NT2/D1 (cell line): ENCODE data around the gene DNAL1.

Experiments
- DNase-seq: peaks from one replicate; pipeline ENCODE4 v3.0.0-alpha.2; 2011; ENCODE audit warnings: low read depth, low spot score
- H3K27me3 ChIP-seq: 2 replicates; pipeline ENCODE4 v1.6.0; 2011; ENCODE audit warnings: mild to moderate bottlenecking; ENCODE audit not compliant: insufficient read length, insufficient read depth
- H3K36me3 ChIP-seq: 2 replicates; pipeline ENCODE4 v1.6.1; 2011; ENCODE audit warnings: mild to moderate bottlenecking, low read length, mixed read lengths; ENCODE audit not compliant: insufficient read depth, insufficient read length
- H3K4me1 ChIP-seq: 2 replicates; pipeline ENCODE4 v1.5.1; 2011; ENCODE audit not compliant: insufficient read depth, insufficient read length
- H3K4me3 ChIP-seq: 2 replicates; pipeline ENCODE4 v1.5.1; 2011; ENCODE audit warnings: low read depth; ENCODE audit not compliant: insufficient read length
- H3K9ac ChIP-seq: 2 replicates; pipeline ENCODE4 v1.6.0; 2011; ENCODE audit warnings: low read depth; ENCODE audit not compliant: insufficient read length
- H3K9me3 ChIP-seq: 2 replicates; pipeline ENCODE4 v1.5.1; 2011; ENCODE audit warnings: mild to moderate bottlenecking, low read length; ENCODE audit not compliant: insufficient read depth
- SUZ12 ChIP-seq: IDR thresholded peaks from 2 replicates; pipeline ENCODE4 v1.6.1; 2011; ENCODE audit not compliant: insufficient read length, insufficient read depth; ENCODE audit errors: extremely low read depth
- YY1 ChIP-seq: IDR thresholded peaks from 2 replicates; pipeline ENCODE4 v1.6.1; 2011; ENCODE audit not compliant: insufficient read length, insufficient read depth
- ZNF274 ChIP-seq: IDR thresholded peaks from 2 replicates; pipeline ENCODE4 v1.6.1; 2011; ENCODE audit warnings: mild to moderate bottlenecking, low read depth, low read length

Gene DNAL1, protein sequence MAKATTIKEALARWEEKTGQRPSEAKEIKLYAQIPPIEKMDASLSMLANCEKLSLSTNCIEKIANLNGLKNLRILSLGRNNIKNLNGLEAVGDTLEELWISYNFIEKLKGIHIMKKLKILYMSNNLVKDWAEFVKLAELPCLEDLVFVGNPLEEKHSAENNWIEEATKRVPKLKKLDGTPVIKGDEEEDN

DNA sequence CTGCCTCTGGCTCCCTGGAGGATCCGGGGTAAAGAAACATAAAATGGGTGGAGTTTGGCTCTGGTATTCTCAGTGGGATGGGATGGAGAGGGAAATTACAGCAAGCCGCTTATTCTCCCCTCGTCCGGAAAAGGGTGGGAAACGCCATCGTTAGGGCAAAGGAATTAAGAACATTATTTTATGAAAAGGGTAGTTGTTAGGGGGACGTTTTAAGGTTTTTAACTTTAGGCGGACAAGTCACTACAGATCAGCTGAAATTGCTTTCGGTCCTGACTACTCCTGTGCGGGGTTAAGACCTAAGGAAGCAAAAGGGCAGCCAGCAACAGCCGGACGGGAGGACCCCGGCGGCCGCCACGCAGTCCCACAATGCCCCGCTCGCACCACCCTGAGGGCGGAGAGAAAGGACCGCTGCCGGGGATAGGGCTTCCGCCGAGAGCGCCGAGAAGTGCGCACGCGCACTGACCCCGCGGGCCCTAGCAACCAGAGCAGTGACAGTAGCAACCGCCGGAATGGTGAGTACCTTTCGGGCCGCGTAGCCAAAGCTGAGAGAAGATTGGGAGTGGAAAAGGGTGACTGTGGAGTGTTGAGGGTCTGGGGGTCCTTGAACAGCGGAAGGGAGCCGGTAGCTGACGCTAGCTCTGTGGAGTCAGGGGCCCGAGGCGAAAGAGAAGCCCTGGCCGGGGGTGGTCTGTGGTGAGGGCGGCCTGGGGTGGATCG is at the start of gene DNAL1:
DNAL1 (plus strand) TSS at position 456 of the 717 bp plus-strand sequence; CDS start at position 510, 54 bp downstream.
- Histone ChIP-seq H3K4me1 (no peaks in the 10 kb centered on the region), H3K36me3 (no peaks in the 10 kb centered on the region), H3K27me3 (no peaks in the 10 kb centered on the region), H3K9ac (peak within 1 kb of the TSS; percentile 74), H3K9me3 (no peaks in the 10 kb centered on the region), H3K4me3 (peak within 1 kb of the TSS; percentile 88)
- peak; percentile 83 for DNase-seq
- TF ChIP-seq SUZ12 (no peak), ZNF274 (no peak), YY1 (no peak)

DNA sequence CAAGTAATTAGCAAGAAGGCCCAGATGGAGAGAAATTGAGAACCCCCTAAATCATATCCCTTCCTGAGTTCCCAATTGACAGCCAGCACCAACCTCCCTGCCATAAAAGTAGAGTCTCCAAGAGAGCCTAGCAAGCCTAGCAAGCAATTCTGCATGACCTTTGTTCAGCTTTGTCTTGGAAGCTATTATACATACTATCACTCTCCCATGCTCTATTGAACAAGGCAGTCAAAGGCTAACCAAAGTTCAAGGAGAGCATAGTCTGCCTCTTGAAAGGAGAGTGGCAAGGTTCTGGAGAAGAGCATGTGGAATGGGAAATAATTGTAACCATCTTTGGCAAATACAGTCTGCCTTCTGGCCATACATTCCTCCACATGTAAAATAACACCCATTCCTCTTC is 45.3 kb upstream of the DNAL1 start:
- Histone ChIP-seq H3K9ac (no peak overlapping the region), H3K27me3 (no peaks in the 10 kb centered on the region)
- no peak for TF ChIP-seq YY1
- TF ChIP-seq ZNF274: no peak
- no peak for TF ChIP-seq SUZ12

DNA sequence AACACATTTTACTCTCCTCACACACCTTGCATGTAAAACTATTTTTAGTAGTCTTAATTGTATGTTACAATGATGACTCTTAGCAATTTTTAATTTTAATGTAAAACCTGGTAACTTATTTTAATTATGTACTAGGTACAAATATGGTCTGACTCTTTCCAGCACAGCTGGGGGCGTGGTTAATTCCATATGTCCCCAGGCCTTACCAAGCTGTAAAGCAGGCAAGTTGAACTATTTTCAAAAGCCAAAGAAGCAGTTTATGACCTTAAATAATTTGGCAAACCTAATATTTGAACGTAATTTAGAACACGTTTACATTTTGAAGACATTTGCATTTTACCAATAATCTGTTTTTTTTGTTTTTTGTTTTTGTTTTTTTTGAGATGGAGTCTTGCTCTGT is 41.8 kb upstream of the DNAL1 start:
- peaks cover 4% of the 10 kb centered on the region for H3K4me1 ChIP-seq
- H3K36me3 ChIP-seq: no peaks in the 10 kb centered on the region
- DNase-seq: no peak
- TF ChIP-seq YY1 (no peak), SUZ12 (no peak), ZNF274 (no peak)
- H3K9ac ChIP-seq: no peak overlapping the region
- peaks cover 20% of the 10 kb centered on the region; the same call in 1 of the 2 replicates for H3K9me3 ChIP-seq
- H3K27me3 ChIP-seq: no peaks in the 10 kb centered on the region
- no peak overlapping the region for H3K4me3 ChIP-seq

More for the DNA sequence above, 45.3 kb upstream of the DNAL1 start:
- Histone ChIP-seq H3K36me3 (no peaks in the 10 kb centered on the region), H3K4me3 (no peak overlapping the region), H3K9me3 (no peaks in the 10 kb centered on the region), H3K4me1 (peaks cover 4% of the 10 kb centered on the region)
- DNase-seq: no peak

DNA sequence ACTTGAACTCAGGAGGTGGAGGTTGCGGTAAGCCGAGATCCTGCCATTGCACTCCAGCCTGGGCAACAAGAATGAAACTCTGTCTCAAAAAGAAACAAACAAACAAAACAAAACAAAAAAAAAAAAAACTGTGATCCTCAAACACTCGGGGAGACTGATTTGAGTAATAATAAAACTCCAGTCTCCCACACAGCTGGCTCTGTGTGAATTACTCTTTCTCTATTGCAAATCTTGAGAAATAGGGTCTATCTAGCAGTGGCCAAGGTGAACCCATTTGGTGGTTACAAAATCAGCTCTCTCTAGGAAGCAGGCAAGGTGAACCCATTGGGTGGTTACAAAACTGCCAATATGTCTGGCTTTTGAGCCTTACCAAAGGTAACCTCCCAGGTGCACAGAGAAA is 38.5 kb upstream of the DNAL1 start:
- no peak overlapping the region for H3K9ac ChIP-seq
- no peaks in the 10 kb centered on the region for H3K36me3 ChIP-seq
- no peaks in the 10 kb centered on the region for H3K27me3 ChIP-seq
- no peak for TF ChIP-seq ZNF274
- no peak for TF ChIP-seq SUZ12
- TF ChIP-seq YY1: no peak
- no peak for DNase-seq
- H3K4me3 ChIP-seq: no peak overlapping the region
- peaks cover 20% of the 10 kb centered on the region; the same call in 1 of the 2 replicates for H3K9me3 ChIP-seq
- H3K4me1 ChIP-seq: peaks cover 4% of the 10 kb centered on the region

DNA sequence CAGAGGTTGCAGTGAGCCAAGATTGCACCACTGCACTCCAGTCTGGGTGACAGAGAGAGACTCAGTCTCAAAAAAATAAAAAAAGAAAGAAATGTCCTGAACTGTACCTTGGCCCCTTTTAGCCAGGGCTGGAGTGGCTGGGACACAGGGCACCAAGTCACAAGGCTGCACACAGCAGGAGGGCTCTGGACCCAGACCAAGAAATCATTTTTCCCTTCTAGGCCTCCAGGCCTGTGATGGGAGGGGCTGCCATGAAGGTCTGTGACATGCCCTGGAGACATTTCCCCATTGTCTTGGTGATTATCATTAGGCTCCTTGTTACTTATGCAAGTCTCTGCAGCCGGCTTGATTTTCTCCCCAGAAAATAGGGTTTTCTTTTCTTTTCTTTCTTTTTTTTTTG is 37.5 kb upstream of the DNAL1 start:
- Histone ChIP-seq H3K4me3 (no peak overlapping the region), H3K36me3 (no peaks in the 10 kb centered on the region), H3K4me1 (peaks cover 2% of the 10 kb centered on the region), H3K9me3 (peaks cover 20% of the 10 kb centered on the region; the same call in 1 of the 2 replicates), H3K9ac (no peak overlapping the region), H3K27me3 (no peaks in the 10 kb centered on the region)
- no peak for DNase-seq
- TF ChIP-seq ZNF274 (no peak), YY1 (no peak), SUZ12 (no peak)

DNA sequence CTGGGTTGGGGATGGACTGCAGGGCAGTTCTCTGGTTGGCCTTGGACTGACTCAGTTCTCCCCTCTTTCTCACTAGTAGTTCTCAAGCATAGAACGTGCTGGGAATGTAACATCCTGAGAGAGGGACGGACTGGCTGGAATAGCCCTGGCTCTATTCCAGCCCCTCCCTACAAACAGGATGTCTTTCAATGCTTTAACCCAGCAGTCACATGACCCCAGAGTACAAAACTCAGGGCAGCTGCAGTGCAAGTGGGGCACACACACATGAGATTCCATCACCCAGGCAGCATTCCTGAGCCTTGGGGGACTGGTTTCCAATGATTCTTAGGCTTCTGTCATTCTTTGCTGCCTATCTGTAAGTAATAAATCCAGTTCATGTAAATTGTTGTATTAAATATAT is 34.1 kb upstream of the DNAL1 start:
- Histone ChIP-seq H3K27me3 (peaks cover 21% of the 10 kb centered on the region), H3K4me3 (no peak overlapping the region), H3K4me1 (peaks cover 2% of the 10 kb centered on the region), H3K9ac (no peak overlapping the region), H3K9me3 (peaks cover 17% of the 10 kb centered on the region; the same call in 1 of the 2 replicates), H3K36me3 (no peaks in the 10 kb centered on the region)
- TF ChIP-seq ZNF274: no peak
- TF ChIP-seq SUZ12: no peak
- TF ChIP-seq YY1: no peak
- DNase-seq: no peak

DNA sequence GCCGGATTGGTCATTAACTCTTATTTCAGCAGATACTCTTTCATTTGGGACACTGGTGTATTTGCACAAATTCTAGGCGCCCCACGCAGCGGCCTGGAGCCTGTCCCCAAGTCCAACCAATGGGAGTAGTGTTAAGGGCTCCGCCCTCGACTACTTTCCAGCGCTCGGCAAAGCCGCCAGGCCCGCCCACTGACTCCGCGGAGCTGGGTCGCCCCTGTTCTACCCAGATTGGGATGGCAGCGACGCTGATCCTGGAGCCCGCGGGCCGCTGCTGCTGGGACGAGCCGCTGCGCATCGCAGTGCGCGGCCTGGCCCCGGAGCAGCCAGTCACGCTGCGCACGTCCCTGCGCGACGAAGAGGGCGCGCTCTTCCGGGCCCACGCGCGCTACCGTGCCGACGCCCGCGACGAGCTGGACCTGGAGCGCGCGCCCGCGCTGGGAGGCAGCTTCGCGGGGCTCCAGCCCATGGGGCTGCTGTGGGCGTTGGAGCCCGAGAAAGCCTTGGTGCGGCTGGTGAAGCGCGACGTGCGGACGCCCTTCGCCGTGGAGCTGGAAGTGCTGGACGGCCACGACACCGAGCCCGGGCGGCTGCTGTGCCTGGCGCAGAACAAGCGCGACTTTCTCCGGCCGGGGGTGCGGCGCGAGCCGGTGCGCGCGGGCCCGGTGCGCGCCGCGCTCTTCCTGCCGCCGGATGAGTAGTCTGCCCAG is 32.3 kb upstream of the DNAL1 start, which contains the start of gene ACOT6:
ACOT6 (plus strand) TSS at position 179 of the 707 bp plus-strand sequence; CDS start at position 234, 55 bp downstream.
- TF ChIP-seq YY1 (no peak), ZNF274 (no peak), SUZ12 (peak; percentile 57)
- H3K27me3 ChIP-seq: peaks cover 21% of the 10 kb centered on the region
- H3K36me3 ChIP-seq: no peaks in the 10 kb centered on the region
- H3K4me3 ChIP-seq: peak within 1 kb of the TSS; percentile 61
- H3K4me1 ChIP-seq: peaks cover 2% of the 10 kb centered on the region
- H3K9ac ChIP-seq: peak within 1 kb of the TSS; percentile 76
- DNase-seq: peak; percentile 51
- H3K9me3 ChIP-seq: no peaks in the 10 kb centered on the region; the same call in 1 of the 2 replicates
